ENCODE measurements around the gene KIZ.

KIZ gene

GRCh38 chr20:21180248-21180647, 54.4 kb downstream of the KIZ start:
- DNase-seq: no peak

GRCh38 chr20:21181028-21181427, 55.1 kb downstream of the KIZ start:
- no peak for DNase-seq

- DNase-seq: no peak
Measured at GRCh38 chr20:21182832-21183563, 57.1 kb downstream of the KIZ start.

- no peak for DNase-seq
Measured at GRCh38 chr20:21183722-21184121, 57.8 kb downstream of the KIZ start.

GRCh38 chr20:21184819-21185218, 58.9 kb downstream of the KIZ start:
- no peak for DNase-seq

GRCh38 chr20:21185849-21186248, 60.0 kb downstream of the KIZ start:
- no peak for DNase-seq

GRCh38 chr20:21189761-21190523, 64.1 kb downstream of the KIZ start:
- no peak for DNase-seq

GRCh38 chr20:21190869-21191268, 65.0 kb downstream of the KIZ start:
- no peak for DNase-seq

GRCh38 chr20:21191839-21192238, 66.0 kb downstream of the KIZ start:
- DNase-seq: no peak

- no peak for DNase-seq
Measured at GRCh38 chr20:21202259-21202658, 76.4 kb downstream of the KIZ start.

GRCh38 chr20:21203088-21203656, 77.3 kb downstream of the KIZ start:
- DNase-seq: no peak

GRCh38 chr20:21206584-21206983, 80.7 kb downstream of the KIZ start:
- no peak for DNase-seq

- DNase-seq: no peak
Measured at GRCh38 chr20:21208999-21209398, 83.1 kb downstream of the KIZ start.

- DNase-seq: no peak
Measured at GRCh38 chr20:21209668-21210067, 83.8 kb downstream of the KIZ start.

GRCh38 chr20:21213691-21214090, 87.8 kb downstream of the KIZ start:
- no peak for DNase-seq

GRCh38 chr20:21214431-21214830, 88.5 kb downstream of the KIZ start:
- no peak for DNase-seq

GRCh38 chr20:21219686-21220085, 93.8 kb downstream of the KIZ start:
- DNase-seq: no peak

GRCh38 chr20:21224217-21224616, 98.3 kb downstream of the KIZ start:
- DNase-seq: no peak

- no peak for DNase-seq
Measured at GRCh38 chr20:21225215-21225947, 99.5 kb downstream of the KIZ start.

GRCh38 chr20:21228511-21228910, 102.6 kb downstream of the KIZ start:
- DNase-seq: no peak

- DNase-seq: no peak
Measured at GRCh38 chr20:21229163-21229562, 103.3 kb downstream of the KIZ start.

- DNase-seq: no peak
Measured at GRCh38 chr20:21230220-21230619, 104.3 kb downstream of the KIZ start.

GRCh38 chr20:21230686-21231085, 104.8 kb downstream of the KIZ start:
- DNase-seq: no peak

Data from activated CD4-positive, alpha-beta T cell treated with anti-CD3 and anti-CD28 coated beads for 4 hours (primary cell).